GM23248 (cell line): ENCODE data around the gene KLF15. TPM values are rescaled to one million over a fixed set of nuclear protein-coding genes. Genes with fewer than 3 reads are reported as not detected.

Experiments used
- DNase-seq: peaks from one replicate; pipeline ENCODE4 v3.0.0-alpha.2; 2015
- H2AFZ ChIP-seq: fragments of 200-600 bp; sonication (generic); 2 replicates; pipeline ENCODE4 v1.6.1; 2016; ENCODE audit warnings: antibody characterized with exemption
- H3F3A ChIP-seq: fragments of 200-600 bp; sonication (generic); 2 replicates; pipeline ENCODE4 v1.6.1; 2016; ENCODE audit warnings: mild to moderate bottlenecking, antibody characterized with exemption, mixed run types; ENCODE audit not compliant: insufficient read depth
- H3K27ac ChIP-seq: fragments of 200-600 bp; sonication (generic); 2 replicates; pipeline ENCODE4 v1.5.1; 2016; ENCODE audit warnings: mild to moderate bottlenecking
- H3K27me3 ChIP-seq: fragments of 200-600 bp; sonication (generic); replicated peaks from 2 replicates; pipeline ENCODE4 v1.6.1; 2016; ENCODE audit warnings: mild to moderate bottlenecking; ENCODE audit not compliant: insufficient read depth
- H3K36me3 ChIP-seq: fragments of 200-600 bp; sonication (generic); 2 replicates; pipeline ENCODE4 v1.6.1; 2016; ENCODE audit warnings: low read depth, mild to moderate bottlenecking
- H3K4me1 ChIP-seq: fragments of 200-600 bp; sonication (generic); 2 replicates; pipeline ENCODE4 v1.6.1; 2016; ENCODE audit warnings: mild to moderate bottlenecking; ENCODE audit not compliant: insufficient read depth
- H3K4me2 ChIP-seq: fragments of 200-600 bp; sonication (generic); one replicate; pipeline ENCODE4 v1.6.1; 2016; ENCODE audit warnings: mild to moderate bottlenecking; ENCODE audit not compliant: unreplicated experiment
- H3K4me3 ChIP-seq: fragments of 200-600 bp; sonication (generic); 2 replicates; pipeline ENCODE4 v1.5.1; 2016; ENCODE audit warnings: mild to moderate bottlenecking
- H3K79me2 ChIP-seq: fragments of 200-600 bp; sonication (generic); 2 replicates; pipeline ENCODE4 v1.6.1; 2016; ENCODE audit warnings: mild to moderate bottlenecking; ENCODE audit not compliant: insufficient read depth
- H3K9ac ChIP-seq: fragments of 200-600 bp; sonication (generic); 2 replicates; pipeline ENCODE4 v1.6.1; 2016; ENCODE audit warnings: mild to moderate bottlenecking
- H3K9me2 ChIP-seq: fragments of 200-600 bp; sonication (generic); 2 replicates; pipeline ENCODE4 v1.6.1; 2016; ENCODE audit warnings: mixed run types, mild to moderate bottlenecking, moderate library complexity; ENCODE audit not compliant: insufficient read depth
- H3K9me3 ChIP-seq: fragments of 200-600 bp; sonication (generic); one replicate; pipeline ENCODE4 v1.6.1; 2017; ENCODE audit warnings: low read depth
- H4K20me1 ChIP-seq: fragments of 200-600 bp; sonication (generic); 2 replicates; pipeline ENCODE4 v1.6.0; 2016; ENCODE audit not compliant: insufficient read depth
- EZH2 ChIP-seq: fragments of 200-600 bp; sonication (generic); IDR thresholded peaks from 2 replicates; pipeline ENCODE4 v1.6.1; 2018; ENCODE audit warnings: antibody characterized with exemption, mild to moderate bottlenecking; ENCODE audit not compliant: insufficient read depth, poor library complexity, severe bottlenecking
- EZH2phosphoT487 ChIP-seq: fragments of 200-600 bp; sonication (generic); IDR thresholded peaks from 2 replicates; pipeline ENCODE4 v1.6.1; 2018; ENCODE audit warnings: antibody characterized with exemption, moderate library complexity, mild to moderate bottlenecking, low read depth; ENCODE audit not compliant: insufficient read depth
- WGBS, 2 experiments: methylation state at CpG; one replicate each; pipeline ENCODE4 v1.1.6; 2015 to 2017; ENCODE audit warnings: low lambda C conversion rate in 2 of 2, low coverage in 1 of 2; ENCODE audit errors: missing lambda C conversion rate in 2 of 2; 5-methylcytosine and 5-hydroxymethylcytosine counted together
- in situ Hi-C: fragments of 300-500 bp; cut with MboI; formaldehyde crosslinking; loops from 2 replicates; pipeline ENCODE4 v1.15.0; 2020
- polyA plus RNA-seq: library from polyadenylated mRNA; unstranded; fragments of >200 nt; fragmentation: Nextera tagmentation; extraction: Ambion mirVana; gene quantifications from 2 replicates; pipeline ENCODE4 v1.2.1, GENCODE V29; 2016
- total RNA-seq: library from RNA; depleted of rRNA; stranded (reverse); fragments of >200 nt; shearing (Covaris generic); gene quantifications from 2 replicates; pipeline ENCODE4 v1.2.3, GENCODE V29; 2014

KLF15 gene
- total and polyA plus RNA-seq, 2 experiments from 2014 or later, result 0.14 to 0.54 TPM

DNA sequence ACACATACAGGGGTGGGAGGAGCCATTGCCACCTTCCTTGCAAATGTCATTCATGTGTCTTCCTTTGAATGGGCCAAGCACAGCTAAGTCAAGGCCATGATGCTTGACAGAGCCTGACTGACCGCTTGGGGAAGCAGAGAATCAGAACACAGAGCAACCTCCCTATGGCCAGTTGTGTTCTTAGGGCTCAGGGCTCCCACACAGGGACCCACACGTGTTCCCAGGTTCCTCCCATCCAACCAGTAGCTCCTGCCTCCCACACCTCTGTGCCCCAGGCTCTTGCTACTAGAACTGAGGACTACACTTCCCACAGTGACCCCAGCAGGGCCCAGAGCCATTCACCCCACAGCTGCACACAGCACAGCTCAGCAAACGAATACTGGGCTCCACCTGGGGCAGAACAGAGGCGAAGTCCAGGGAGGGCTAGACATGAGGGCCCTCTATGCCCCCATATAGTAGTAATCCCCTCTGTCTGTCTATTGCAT lies 42.9 kb downstream of the KLF15 start:
- no peak for TF ChIP-seq EZH2phosphoT487
- no peak for TF ChIP-seq EZH2
- Histone ChIP-seq H3K36me3 (no peaks in the 10 kb centered on the region), H3F3A (no peaks in the 10 kb centered on the region), H3K27ac (no peak overlapping the region), H3K9ac (no peak overlapping the region), H3K4me3 (no peak overlapping the region), H3K4me1 (no peaks in the 10 kb centered on the region), H3K9me3 (no peaks in the 10 kb centered on the region), H3K79me2 (no peaks in the 10 kb centered on the region), H4K20me1 (no peaks in the 10 kb centered on the region), H3K27me3 (peaks cover 1% of the 10 kb centered on the region; the same call in 1 of the 2 replicates), H3K4me2 (no peak overlapping the region), H2AFZ (no peak overlapping the region), H3K9me2 (no peaks in the 10 kb centered on the region)
- in situ Hi-C loops, result no loop called here
- WGBS, 2 experiments, result 35 to 36% methylated on average over 4 of the region's 4 CpGs
- no peak for DNase-seq

DNA sequence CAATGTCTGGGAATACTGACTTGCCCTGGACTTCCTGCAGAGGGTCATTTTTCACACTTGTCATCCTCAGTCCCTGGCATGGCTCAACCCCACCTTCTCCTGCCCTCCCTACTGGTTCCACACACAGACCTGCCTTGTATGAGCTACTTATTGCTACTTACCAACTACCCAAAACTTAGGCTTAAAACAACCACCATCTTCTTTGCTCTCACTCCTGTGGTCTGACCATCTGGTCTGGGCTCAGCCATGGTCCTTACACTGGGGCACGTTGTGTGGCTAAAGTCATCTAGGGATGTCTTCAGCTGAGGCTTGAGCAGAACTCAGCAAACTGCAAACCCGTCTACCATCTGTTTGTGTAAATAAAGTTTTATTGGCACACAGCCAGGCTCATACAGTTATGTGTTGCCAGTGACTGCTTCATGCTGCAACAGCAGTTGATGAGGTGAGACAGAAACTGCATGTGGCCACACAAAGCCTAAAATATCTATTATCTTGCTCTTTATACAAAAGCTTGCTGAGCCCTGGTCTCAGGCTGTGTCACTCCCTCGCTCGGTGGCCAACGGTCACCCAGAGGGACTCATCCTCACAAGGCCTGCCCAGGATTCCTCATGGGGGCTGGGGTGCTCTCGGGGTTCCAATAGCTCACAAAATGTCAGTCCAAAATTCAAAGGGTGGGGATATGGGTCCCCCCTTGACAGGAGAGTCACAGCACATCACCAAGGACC lies 43.5 kb downstream of the KLF15 start:
- Histone ChIP-seq H3K36me3 (no peaks in the 10 kb centered on the region), H3K27me3 (no peaks in the 10 kb centered on the region), H3K4me1 (no peaks in the 10 kb centered on the region), H3K9ac (no peak overlapping the region), H3K79me2 (no peaks in the 10 kb centered on the region), H3K4me3 (no peak overlapping the region), H3K4me2 (no peak overlapping the region), H3K9me3 (no peaks in the 10 kb centered on the region), H3K27ac (no peak overlapping the region), H3F3A (no peaks in the 10 kb centered on the region), H3K9me2 (no peaks in the 10 kb centered on the region), H4K20me1 (no peaks in the 10 kb centered on the region), H2AFZ (no peak overlapping the region)
- TF ChIP-seq EZH2 (no peak), EZH2phosphoT487 (no peak)
- no peak for DNase-seq
- WGBS, 2 experiments, result 55 to 57% methylated on average over 6 of the region's 6 CpGs
- in situ Hi-C loops, result no loop called here

DNA sequence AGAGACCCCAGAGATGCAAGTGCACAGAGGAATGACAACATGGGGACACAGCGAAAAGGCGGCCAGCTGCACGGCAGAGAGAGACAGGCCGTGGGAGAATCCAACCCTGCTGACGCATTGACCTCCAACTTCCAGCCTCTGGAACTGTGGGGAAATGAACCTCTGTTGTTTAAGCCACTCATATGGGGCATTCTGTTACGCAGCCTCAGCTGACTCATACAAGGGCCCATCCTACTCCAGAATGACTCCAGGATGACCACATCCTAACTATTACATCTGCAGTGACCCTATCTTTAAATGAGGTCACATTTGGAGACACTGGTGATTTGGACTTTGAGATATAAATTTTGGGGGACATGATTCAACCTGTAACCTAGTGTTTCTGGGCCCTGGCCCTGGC lies 44.0 kb downstream of the KLF15 start:
- H3K27me3 ChIP-seq, result no peaks in the 10 kb centered on the region
- no peak overlapping the region for H3K27ac ChIP-seq
- H3K4me1 ChIP-seq, result no peaks in the 10 kb centered on the region
- in situ Hi-C loops, result no loop called here
- no peak overlapping the region for H3K4me2 ChIP-seq
- DNase-seq, result peak; percentile 14
- H3K9me3 ChIP-seq, result no peaks in the 10 kb centered on the region
- H3K79me2 ChIP-seq, result no peaks in the 10 kb centered on the region
- no peak overlapping the region for H3K4me3 ChIP-seq
- H2AFZ ChIP-seq, result no peak overlapping the region
- H4K20me1 ChIP-seq, result no peaks in the 10 kb centered on the region
- 85 to 89% methylated on average over 6 of the region's 6 CpGs for WGBS, 2 experiments
- H3F3A ChIP-seq, result no peaks in the 10 kb centered on the region
- TF ChIP-seq EZH2phosphoT487 (no peak), EZH2 (no peak)
- no peaks in the 10 kb centered on the region for H3K36me3 ChIP-seq
- H3K9ac ChIP-seq, result no peak overlapping the region
- H3K9me2 ChIP-seq, result no peaks in the 10 kb centered on the region

DNA sequence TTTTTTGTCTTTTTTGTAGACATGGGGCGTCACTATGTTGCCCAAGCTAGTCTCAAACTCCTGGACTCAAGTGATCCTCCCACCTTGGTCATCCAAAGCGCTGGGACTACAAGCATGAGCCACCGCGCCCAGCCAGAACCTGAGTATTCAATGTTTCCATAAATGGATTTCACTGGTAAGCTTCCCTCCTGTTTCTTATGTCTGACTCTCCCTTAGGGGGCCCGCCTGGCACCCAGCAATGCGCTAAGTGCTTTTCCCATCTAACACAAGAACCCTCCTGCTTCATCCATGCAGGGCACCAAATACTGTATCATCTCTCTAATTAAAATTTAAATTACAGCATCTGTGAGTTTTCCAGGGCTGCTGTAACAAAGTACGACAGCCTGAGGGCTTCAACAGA lies 44.9 kb downstream of the KLF15 start:
- Histone ChIP-seq H3K36me3 (no peaks in the 10 kb centered on the region), H4K20me1 (no peaks in the 10 kb centered on the region), H3K27me3 (no peaks in the 10 kb centered on the region), H3K9me2 (no peaks in the 10 kb centered on the region), H3K4me1 (no peaks in the 10 kb centered on the region), H3K9me3 (no peaks in the 10 kb centered on the region), H3K79me2 (no peaks in the 10 kb centered on the region), H3F3A (no peaks in the 10 kb centered on the region), H3K9ac (no peak overlapping the region), H3K4me2 (no peak overlapping the region), H3K27ac (no peak overlapping the region), H2AFZ (no peak overlapping the region), H3K4me3 (no peak overlapping the region)
- TF ChIP-seq EZH2, result no peak
- no peak for TF ChIP-seq EZH2phosphoT487
- 75 to 76% methylated on average over 7 of the region's 7 CpGs for WGBS, 2 experiments
- in situ Hi-C loops, result no loop called here
- DNase-seq, result no peak
